Lower leg skin (tissue), 3 donors: Measurements from ENCODE around the gene MYPN.

Experiments
- CTCF ChIP-seq, 3 donors: fragments of 450-650 bp; IDR thresholded peaks; one replicate each; pipeline ENCODE4 v1.5.1; 2016; ENCODE audit warnings: antibody characterized with exemption in 3 of 3, mild to moderate bottlenecking in 3 of 3, moderate library complexity in 2 of 3
- POLR2A ChIP-seq, 2 donors: fragments of 450-650 bp; IDR thresholded peaks; one replicate each; pipeline ENCODE4 v1.6.1; 2016 to 2017; ENCODE audit warnings: antibody characterized with exemption in 2 of 2, mild to moderate bottlenecking in 1 of 2, moderate library complexity in 1 of 2

GRCh38 chr10:68151453-68151852 is 42.2 kb downstream of the MYPN start:
- TF ChIP-seq CTCF (IDR thresholded peaks at IDR 0.05) = no peak
- TF ChIP-seq POLR2A (IDR thresholded peaks at IDR 0.05) = no peak
